ENCODE data around the gene WFDC1.

The WFDC1 gene

GRCh38 chr16:84274515-84274914 lies 20.2 kb upstream of the WFDC1 start:
- no peak for DNase-seq

GRCh38 chr16:84275585-84276151 lies 19.0 kb upstream of the WFDC1 start:
- no peak for DNase-seq

- peak; percentile 38 to 67 (median 54) for DNase-seq
Measured at GRCh38 chr16:84277244-84277823, 17.3 kb upstream of the WFDC1 start.

GRCh38 chr16:84278333-84278732 lies 16.3 kb upstream of the WFDC1 start:
- no peak for DNase-seq

GRCh38 chr16:84278968-84279367 lies 15.7 kb upstream of the WFDC1 start:
- DNase-seq = no peak

- DNase-seq = no peak
Measured at GRCh38 chr16:84279881-84280280, 14.8 kb upstream of the WFDC1 start.

GRCh38 chr16:84281074-84281473 lies 13.6 kb upstream of the WFDC1 start:
- no peak for DNase-seq

GRCh38 chr16:84282533-84282932 lies 12.1 kb upstream of the WFDC1 start:
- no peak for DNase-seq

- DNase-seq = no peak
Measured at GRCh38 chr16:84283314-84284153, 11.1 kb upstream of the WFDC1 start.

GRCh38 chr16:84284154-84284722 lies 10.4 kb upstream of the WFDC1 start:
- DNase-seq = no peak

GRCh38 chr16:84286578-84287240 lies 8.0 kb upstream of the WFDC1 start:
- DNase-seq = no peak

GRCh38 chr16:84288902-84289301 lies 5.8 kb upstream of the WFDC1 start:
- DNase-seq = no peak

- DNase-seq = no peak
Measured at GRCh38 chr16:84291226-84291625, 3.5 kb upstream of the WFDC1 start.

GRCh38 chr16:84292011-84292410 lies 2.7 kb upstream of the WFDC1 start:
- DNase-seq = no peak

GRCh38 chr16:84293406-84293805 lies 1.3 kb upstream of the WFDC1 start:
- DNase-seq = no peak

- no peak for DNase-seq
Measured at GRCh38 chr16:84294117-84294516, 561 bp upstream of the WFDC1 start.

GRCh38 chr16:84295203-84295860 lies 654 bp downstream of the WFDC1 start:
- no peak for DNase-seq

GRCh38 chr16:84298376-84298899 lies 3.8 kb downstream of the WFDC1 start:
- no peak for DNase-seq

- no peak for DNase-seq
Measured at GRCh38 chr16:84299734-84300440, 5.2 kb downstream of the WFDC1 start.

GRCh38 chr16:84302111-84302954 lies 7.7 kb downstream of the WFDC1 start:
- no peak for DNase-seq

GRCh38 chr16:84303023-84303422 lies 8.3 kb downstream of the WFDC1 start:
- no peak for DNase-seq

All from activated naive CD4-positive, alpha-beta T cell (primary cell).